ENCODE data around the gene FXYD2.

FXYD2 gene

GRCh38 chr11:117820071-117820470 lies 4.5 kb downstream of the FXYD2 start:
- Histone ChIP-seq H3K4me1 (ENCODE audit: control insufficient read depth, insufficient read depth, low read length) (peaks cover 49% of the 10 kb centered on the region), H3K27ac (ENCODE audit: low read length) (no peak overlapping the region), H3K27me3 (ENCODE audit: control insufficient read depth in 1 of 2, insufficient read depth in 2 of 2, low read length in 2 of 2) (peaks cover 2 to 17% of the 10 kb centered on the region in 2 donors), H3K9me3 (ENCODE audit: control insufficient read depth in 2 of 2, low read length in 2 of 2) (no peaks in the 10 kb centered on the region), H3K36me3 (ENCODE audit: control insufficient read depth in 2 of 2, insufficient read depth in 2 of 2, low read length in 2 of 2) (no peaks in the 10 kb centered on the region), H3K4me3 (ENCODE audit: low read length in 2 of 2) (no peak overlapping the region), H3K9ac (ENCODE audit: low read length in 2 of 2) (no peak overlapping the region)

DNA sequence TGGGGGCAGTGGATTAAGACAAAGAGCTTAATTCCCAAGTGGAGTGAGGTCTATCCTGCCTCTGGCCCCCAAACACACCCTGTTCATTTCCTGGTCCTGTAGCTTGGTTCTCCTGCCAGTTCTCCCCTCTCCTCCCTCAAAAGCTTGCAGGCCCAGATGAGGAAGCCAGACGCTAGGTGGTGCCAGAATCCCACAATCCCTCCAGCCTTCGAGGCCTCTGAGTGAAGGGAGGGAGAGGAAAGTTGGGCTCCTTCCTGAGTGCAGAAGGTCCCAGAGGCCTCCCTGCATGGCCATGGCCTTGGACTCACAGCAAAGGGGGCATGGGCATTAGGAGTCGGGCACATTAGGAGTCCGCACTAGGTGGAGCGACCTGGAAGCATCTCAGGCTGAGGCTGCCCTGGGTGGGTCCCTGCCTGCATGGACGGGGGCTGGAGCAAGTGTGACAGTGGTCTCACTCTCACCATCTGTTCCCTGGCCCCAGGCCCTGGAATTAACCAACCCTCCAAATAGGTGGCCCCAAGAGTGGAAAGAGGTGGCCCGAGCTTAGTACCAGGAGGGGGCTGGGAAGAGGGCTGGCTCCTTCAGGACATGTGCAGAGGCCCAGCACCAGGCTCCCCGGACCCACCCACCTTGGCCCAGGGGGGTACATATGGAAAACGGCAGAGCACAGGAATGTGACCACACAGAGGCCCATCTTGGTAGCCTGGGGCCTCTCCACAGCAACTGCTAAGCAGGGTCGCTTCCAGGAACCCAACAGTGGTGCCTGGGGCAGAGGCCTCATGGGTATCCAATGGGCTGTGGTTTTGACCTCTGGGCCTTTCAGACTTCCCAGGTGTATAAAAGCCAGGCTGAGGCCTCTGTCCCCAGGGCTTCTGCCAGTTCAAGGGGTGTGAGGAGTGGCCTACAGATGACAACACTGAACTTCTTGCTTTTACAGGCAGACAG lies 5.2 kb downstream of the FXYD2 start:
- no peak overlapping the region for H3K27ac ChIP-seq (ENCODE audit: low read length)
- peaks cover 50% of the 10 kb centered on the region for H3K4me1 ChIP-seq (ENCODE audit: control insufficient read depth, insufficient read depth, low read length)
- no peak overlapping the region for H3K9ac ChIP-seq (ENCODE audit: low read length in 2 of 2)
- H3K36me3 ChIP-seq (ENCODE audit: control insufficient read depth in 2 of 2, insufficient read depth in 2 of 2, low read length in 2 of 2) = no peaks in the 10 kb centered on the region
- no peaks in the 10 kb centered on the region for H3K9me3 ChIP-seq (ENCODE audit: control insufficient read depth in 2 of 2, low read length in 2 of 2)
- no peak overlapping the region for H3K4me3 ChIP-seq (ENCODE audit: low read length in 2 of 2)
- peaks cover 2 to 17% of the 10 kb centered on the region in 2 donors for H3K27me3 ChIP-seq (ENCODE audit: control insufficient read depth in 1 of 2, insufficient read depth in 2 of 2, low read length in 2 of 2)

DNA sequence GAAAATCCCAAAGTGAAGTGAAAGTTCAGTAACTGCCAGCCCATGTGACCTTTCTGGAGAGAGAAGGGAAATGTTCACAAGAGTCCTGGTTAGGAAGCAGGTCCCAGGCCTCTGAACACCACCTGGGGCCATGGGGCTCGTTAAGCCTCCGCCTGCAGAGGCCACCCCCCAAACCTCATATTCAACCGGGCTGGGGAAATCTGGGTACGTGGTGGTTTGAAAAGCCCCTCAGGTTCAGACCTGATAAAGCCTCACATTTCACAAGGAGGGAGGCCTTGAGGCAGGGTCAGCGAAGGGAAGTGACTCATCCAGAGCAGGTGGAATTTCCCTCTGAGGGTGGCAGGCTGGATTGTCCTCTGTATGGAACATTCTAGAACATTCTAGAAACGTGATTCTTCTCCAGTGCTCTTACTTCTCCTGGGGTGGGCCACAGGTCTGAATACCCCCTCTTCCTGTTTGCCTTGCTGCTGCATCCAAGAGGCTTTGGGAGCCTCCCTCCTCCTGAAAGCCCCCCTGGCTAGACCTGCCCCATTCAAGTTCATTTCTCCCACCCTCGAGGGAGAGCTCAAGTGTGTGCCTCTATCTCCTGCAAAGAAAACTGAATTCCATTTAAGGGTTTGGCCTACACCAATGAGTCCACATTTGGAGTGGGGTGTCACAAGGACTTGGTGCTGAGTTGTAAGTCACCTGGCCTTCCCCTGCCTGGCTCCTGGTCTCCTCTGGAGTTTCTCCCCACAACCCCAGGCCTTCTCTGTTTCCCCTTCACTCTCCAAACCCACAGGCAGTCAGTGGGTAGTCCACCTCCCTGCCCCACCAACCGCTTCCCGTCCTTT lies 6.3 kb downstream of the FXYD2 start:
- Histone ChIP-seq H3K9ac (ENCODE audit: low read length in 2 of 2) (no peak overlapping the region), H3K9me3 (ENCODE audit: control insufficient read depth in 2 of 2, low read length in 2 of 2) (no peaks in the 10 kb centered on the region), H3K4me3 (ENCODE audit: low read length in 2 of 2) (no peak overlapping the region), H3K27me3 (ENCODE audit: control insufficient read depth in 1 of 2, insufficient read depth in 2 of 2, low read length in 2 of 2) (peaks cover 2 to 17% of the 10 kb centered on the region in 2 donors), H3K4me1 (ENCODE audit: control insufficient read depth, insufficient read depth, low read length) (peaks cover 41% of the 10 kb centered on the region), H3K27ac (ENCODE audit: low read length) (no peak overlapping the region), H3K36me3 (ENCODE audit: control insufficient read depth in 2 of 2, insufficient read depth in 2 of 2, low read length in 2 of 2) (no peaks in the 10 kb centered on the region)

- Histone ChIP-seq H3K36me3 (ENCODE audit: control insufficient read depth in 2 of 2, insufficient read depth in 2 of 2, low read length in 2 of 2) (no peaks in the 10 kb centered on the region), H3K4me1 (ENCODE audit: control insufficient read depth, insufficient read depth, low read length) (peaks cover 38% of the 10 kb centered on the region), H3K27me3 (ENCODE audit: control insufficient read depth in 1 of 2, insufficient read depth in 2 of 2, low read length in 2 of 2) (peaks cover 2 to 17% of the 10 kb centered on the region in 2 donors), H3K9me3 (ENCODE audit: control insufficient read depth in 2 of 2, low read length in 2 of 2) (no peaks in the 10 kb centered on the region), H3K9ac (ENCODE audit: low read length in 2 of 2) (peak overlapping the region in 1 of 2 donors; percentile 1), H3K27ac (ENCODE audit: low read length) (no peak overlapping the region), H3K4me3 (ENCODE audit: low read length in 2 of 2) (peak overlapping the region; percentile 13 to 54)
These were observed 7.0 kb downstream of the FXYD2 start for GRCh38 chr11:117817368-117818040.

GRCh38 chr11:117816846-117817367 lies 7.6 kb downstream of the FXYD2 start:
- Histone ChIP-seq H3K36me3 (ENCODE audit: control insufficient read depth in 2 of 2, insufficient read depth in 2 of 2, low read length in 2 of 2) (no peaks in the 10 kb centered on the region), H3K27me3 (ENCODE audit: control insufficient read depth in 1 of 2, insufficient read depth in 2 of 2, low read length in 2 of 2) (peaks cover 2 to 12% of the 10 kb centered on the region in 2 donors), H3K9ac (ENCODE audit: low read length in 2 of 2) (peak overlapping the region; percentile 1 to 21), H3K27ac (ENCODE audit: low read length) (no peak overlapping the region), H3K4me1 (ENCODE audit: control insufficient read depth, insufficient read depth, low read length) (peaks cover 35% of the 10 kb centered on the region), H3K4me3 (ENCODE audit: low read length in 2 of 2) (peak overlapping the region in 1 of 2 donors; percentile 54), H3K9me3 (ENCODE audit: control insufficient read depth in 2 of 2, low read length in 2 of 2) (no peaks in the 10 kb centered on the region)

GRCh38 chr11:117816151-117816741 lies 8.3 kb downstream of the FXYD2 start:
- H3K9me3 ChIP-seq (ENCODE audit: control insufficient read depth in 2 of 2, low read length in 2 of 2) = no peaks in the 10 kb centered on the region
- no peaks in the 10 kb centered on the region for H3K36me3 ChIP-seq (ENCODE audit: control insufficient read depth in 2 of 2, insufficient read depth in 2 of 2, low read length in 2 of 2)
- H3K4me3 ChIP-seq (ENCODE audit: low read length in 2 of 2) = peak overlapping the region in 1 of 2 donors; percentile 47
- H3K27me3 ChIP-seq (ENCODE audit: control insufficient read depth in 1 of 2, insufficient read depth in 2 of 2, low read length in 2 of 2) = peaks cover 2 to 12% of the 10 kb centered on the region in 2 donors
- peaks cover 34% of the 10 kb centered on the region for H3K4me1 ChIP-seq (ENCODE audit: control insufficient read depth, insufficient read depth, low read length)
- H3K9ac ChIP-seq (ENCODE audit: low read length in 2 of 2) = no peak overlapping the region
- H3K27ac ChIP-seq (ENCODE audit: low read length) = no peak overlapping the region

- Histone ChIP-seq H3K27me3 (ENCODE audit: control insufficient read depth in 1 of 2, insufficient read depth in 2 of 2, low read length in 2 of 2) (peaks cover 2 to 12% of the 10 kb centered on the region in 2 donors), H3K9me3 (ENCODE audit: control insufficient read depth in 2 of 2, low read length in 2 of 2) (no peaks in the 10 kb centered on the region), H3K4me1 (ENCODE audit: control insufficient read depth, insufficient read depth, low read length) (peaks cover 34% of the 10 kb centered on the region), H3K36me3 (ENCODE audit: control insufficient read depth in 2 of 2, insufficient read depth in 2 of 2, low read length in 2 of 2) (no peaks in the 10 kb centered on the region), H3K27ac (ENCODE audit: low read length) (no peak overlapping the region), H3K9ac (ENCODE audit: low read length in 2 of 2) (no peak overlapping the region), H3K4me3 (ENCODE audit: low read length in 2 of 2) (no peak overlapping the region)
These were observed 9.2 kb downstream of the FXYD2 start for GRCh38 chr11:117815262-117815803.

DNA sequence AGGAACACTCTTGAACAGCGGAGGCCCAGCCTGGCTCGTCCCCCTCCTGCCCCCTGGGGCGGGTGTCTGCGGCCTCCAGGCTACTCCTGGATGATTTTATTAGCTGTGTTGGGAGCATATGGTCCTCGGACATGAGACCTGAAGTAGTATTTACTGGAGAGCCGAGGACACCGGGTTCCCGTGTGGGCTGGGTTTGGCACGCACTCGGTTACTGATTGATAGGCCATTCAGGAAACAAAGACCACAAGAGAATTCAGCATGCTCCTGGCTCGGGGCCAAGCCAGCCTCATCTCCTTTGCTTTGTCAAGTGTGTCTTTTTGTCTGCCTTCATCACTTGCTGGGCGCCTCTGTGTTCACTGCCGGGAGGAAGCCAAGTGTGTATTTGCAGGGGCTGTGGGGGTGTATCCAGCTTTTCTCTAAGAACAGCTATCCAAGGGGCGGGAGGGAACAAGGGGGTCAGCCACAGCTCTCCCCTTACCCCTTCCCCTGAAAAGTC lies 9.7 kb downstream of the FXYD2 start:
- peaks cover 35% of the 10 kb centered on the region for H3K4me1 ChIP-seq (ENCODE audit: control insufficient read depth, insufficient read depth, low read length)
- H3K9ac ChIP-seq (ENCODE audit: low read length in 2 of 2) = no peak overlapping the region
- no peak overlapping the region for H3K27ac ChIP-seq (ENCODE audit: low read length)

DNA sequence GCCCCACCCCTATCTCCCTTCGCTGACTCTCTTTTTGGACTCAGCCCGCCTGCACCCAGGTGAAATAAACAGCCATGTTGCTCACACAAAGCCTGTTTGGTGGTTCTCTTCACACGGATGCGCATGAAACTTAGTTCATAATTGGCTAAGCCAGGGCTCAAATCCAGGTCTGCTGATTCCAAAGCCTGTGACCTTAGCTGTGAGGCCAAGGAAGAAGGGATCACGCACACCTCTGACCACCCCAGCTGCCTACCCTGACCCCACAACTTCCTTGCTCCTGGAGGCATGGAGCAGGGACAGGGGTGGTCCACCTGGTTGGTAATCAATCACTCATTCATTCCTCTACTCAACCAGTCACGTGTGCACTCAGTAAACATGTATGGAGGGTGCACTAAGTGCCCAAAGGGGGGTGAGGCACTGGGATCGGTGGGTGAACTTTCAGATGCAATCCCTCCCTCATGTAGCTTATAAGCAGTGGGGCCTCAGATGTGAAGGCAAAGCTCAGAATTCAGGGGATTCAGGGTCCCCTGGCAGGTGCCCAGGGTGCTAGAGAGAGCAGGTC lies 10.3 kb downstream of the FXYD2 start:
- H3K9ac ChIP-seq (ENCODE audit: low read length in 2 of 2) = no peak overlapping the region
- peaks cover 36% of the 10 kb centered on the region for H3K4me1 ChIP-seq (ENCODE audit: control insufficient read depth, insufficient read depth, low read length)
- no peak overlapping the region for H3K4me3 ChIP-seq (ENCODE audit: low read length in 2 of 2)
- H3K9me3 ChIP-seq (ENCODE audit: control insufficient read depth in 2 of 2, low read length in 2 of 2) = no peaks in the 10 kb centered on the region
- H3K27ac ChIP-seq (ENCODE audit: low read length) = no peak overlapping the region
- H3K36me3 ChIP-seq (ENCODE audit: control insufficient read depth in 2 of 2, insufficient read depth in 2 of 2, low read length in 2 of 2) = no peaks in the 10 kb centered on the region
- peaks cover 2 to 12% of the 10 kb centered on the region in 2 donors for H3K27me3 ChIP-seq (ENCODE audit: control insufficient read depth in 1 of 2, insufficient read depth in 2 of 2, low read length in 2 of 2)

More for the DNA sequence above, 9.7 kb downstream of the FXYD2 start:
- Histone ChIP-seq H3K4me3 (ENCODE audit: low read length in 2 of 2) (no peak overlapping the region), H3K9me3 (ENCODE audit: control insufficient read depth in 2 of 2, low read length in 2 of 2) (no peaks in the 10 kb centered on the region), H3K36me3 (ENCODE audit: control insufficient read depth in 2 of 2, insufficient read depth in 2 of 2, low read length in 2 of 2) (no peaks in the 10 kb centered on the region), H3K27me3 (ENCODE audit: control insufficient read depth in 1 of 2, insufficient read depth in 2 of 2, low read length in 2 of 2) (peaks cover 2 to 12% of the 10 kb centered on the region in 2 donors)
